HG03066 (cell line): Measurements from ENCODE around the gene ALS2.

Source experiments
- ATAC-seq: cut with Tn5 transposase; IDR thresholded peaks from one replicate; pipeline ENCODE4 v1.9.1; 2021; ENCODE audit warnings: low read depth; ENCODE audit not compliant: unreplicated experiment

ALS2 gene

GRCh38 chr2:201761101-201761500 lies 19.6 kb downstream of the ALS2 start:
- no peak for ATAC-seq

- ATAC-seq = no peak
These were observed 21.2 kb downstream of the ALS2 start for GRCh38 chr2:201759567-201759966.

- ATAC-seq = no peak
These were observed 21.9 kb downstream of the ALS2 start for GRCh38 chr2:201758873-201759272.

GRCh38 chr2:201758234-201758633 lies 22.5 kb downstream of the ALS2 start:
- no peak for ATAC-seq

GRCh38 chr2:201754717-201755415 lies 25.9 kb downstream of the ALS2 start:
- ATAC-seq = no peak

- ATAC-seq = no peak
These were observed 29.2 kb downstream of the ALS2 start for GRCh38 chr2:201751566-201751965.

GRCh38 chr2:201746551-201746950 lies 34.2 kb downstream of the ALS2 start:
- no peak for ATAC-seq

GRCh38 chr2:201735486-201735885 lies 45.2 kb downstream of the ALS2 start:
- ATAC-seq = no peak

GRCh38 chr2:201734111-201734510 lies 46.6 kb downstream of the ALS2 start:
- ATAC-seq = no peak

GRCh38 chr2:201733544-201733943 lies 47.2 kb downstream of the ALS2 start:
- ATAC-seq = no peak

- no peak for ATAC-seq
These were observed 50.0 kb downstream of the ALS2 start for GRCh38 chr2:201730651-201731285.

GRCh38 chr2:201715459-201715858 lies 65.3 kb downstream of the ALS2 start:
- no peak for ATAC-seq

- ATAC-seq = no peak
These were observed 68.0 kb downstream of the ALS2 start for GRCh38 chr2:201712726-201713125.

- no peak for ATAC-seq
These were observed 71.0 kb downstream of the ALS2 start for GRCh38 chr2:201709747-201710146.

GRCh38 chr2:201709049-201709448 lies 71.7 kb downstream of the ALS2 start:
- no peak for ATAC-seq

GRCh38 chr2:201707753-201708152 lies 73.0 kb downstream of the ALS2 start:
- ATAC-seq = no peak

- ATAC-seq = no peak
These were observed 73.6 kb downstream of the ALS2 start for GRCh38 chr2:201707142-201707541.

- no peak for ATAC-seq
These were observed 76.2 kb downstream of the ALS2 start for GRCh38 chr2:201704536-201704935.

- ATAC-seq = no peak
These were observed 79.1 kb downstream of the ALS2 start for GRCh38 chr2:201701646-201702045.

- no peak for ATAC-seq
These were observed 81.3 kb downstream of the ALS2 start for GRCh38 chr2:201699416-201699815.

- ATAC-seq = no peak
These were observed 82.0 kb downstream of the ALS2 start, which contains the start of gene MPP4 for GRCh38 chr2:201698588-201699226. Gene MPP4, minus strand, starts transcription at chr2:201698644. Its CDS starts 4,690 bp downstream, at chr2:201693954.

GRCh38 chr2:201697899-201698298 lies 82.8 kb downstream of the ALS2 start:
- no peak for ATAC-seq
